Mesothelial cell of epicardium (in vitro differentiated cells): ENCODE measurements around the gene TPI1. TPM values are rescaled to one million over a fixed set of nuclear protein-coding genes. Genes with fewer than 3 reads are reported as not detected.

Experiments used
- DNase-seq, 2 experiments: peaks; one replicate each; pipeline ENCODE4 v3.0.0; 2021; ENCODE audit warnings: low spot score in 2 of 2; ENCODE audit not compliant: unreplicated experiment in 2 of 2
- H3K27ac Mint-ChIP-seq: 2 replicates; pipeline ENCODE4 v1.8.0; 2021; ENCODE audit warnings: mixed read lengths
- H3K27me3 Mint-ChIP-seq: 2 replicates; pipeline ENCODE4 v1.8.0; 2021; ENCODE audit warnings: low read depth, mixed read lengths
- H3K36me3 Mint-ChIP-seq: 2 replicates; pipeline ENCODE4 v1.8.0; 2021; ENCODE audit warnings: mixed read lengths
- H3K4me1 Mint-ChIP-seq: 2 replicates; pipeline ENCODE4 v1.8.0; 2021; ENCODE audit warnings: mixed read lengths
- H3K4me3 Mint-ChIP-seq: 2 replicates; pipeline ENCODE4 v1.8.0; 2021; ENCODE audit warnings: mild to moderate bottlenecking, moderate library complexity, mixed read lengths
- H3K9me3 Mint-ChIP-seq: 2 replicates; pipeline ENCODE4 v1.8.0; 2021; ENCODE audit warnings: mixed read lengths
- total RNA-seq: library from RNA; stranded (reverse); gene quantifications from 3 replicates; pipeline ENCODE4 v1.2.1, GENCODE V29; 2021
- TF ChIP-seq, protein P1 (sequence below): fragments of 200-600 bp; sonication (generic); IDR thresholded peaks from one replicate; pipeline ENCODE4 v1.5.0; 2021; ENCODE audit warnings: antibody characterized with exemption; ENCODE audit not compliant: unreplicated experiment

Gene TPI1
- total RNA-seq, 1 donor from 2014 or later = 473 TPM

DNA sequence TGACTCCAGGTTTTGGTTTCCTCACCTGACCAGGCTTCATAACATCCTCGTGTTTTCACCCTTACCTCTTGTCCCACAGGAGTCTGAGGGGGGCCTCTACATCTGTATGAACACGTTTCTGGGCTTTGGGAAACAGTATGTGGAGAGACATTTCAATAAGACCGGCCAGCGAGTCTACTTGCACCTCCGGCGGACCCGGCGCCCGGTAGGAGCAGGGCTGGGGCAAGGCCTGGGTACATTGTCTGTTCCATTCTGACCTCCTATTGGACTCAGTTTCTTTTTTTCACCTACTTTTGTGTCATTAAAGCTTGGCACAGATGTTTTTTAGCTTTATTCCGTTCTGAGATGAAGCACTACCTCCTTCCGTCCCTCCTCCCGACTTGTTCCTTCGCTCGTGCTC is 12.0 kb upstream of the TPI1 start:
- no peaks in the 10 kb centered on the region for H3K27me3 Mint-ChIP-seq
- H3K9me3 Mint-ChIP-seq = no peaks in the 10 kb centered on the region
- no peak overlapping the region for H3K4me3 Mint-ChIP-seq
- no peak overlapping the region for H3K27ac Mint-ChIP-seq
- H3K36me3 Mint-ChIP-seq = peaks cover 18% of the 10 kb centered on the region
- TF ChIP-seq, protein P1, sequence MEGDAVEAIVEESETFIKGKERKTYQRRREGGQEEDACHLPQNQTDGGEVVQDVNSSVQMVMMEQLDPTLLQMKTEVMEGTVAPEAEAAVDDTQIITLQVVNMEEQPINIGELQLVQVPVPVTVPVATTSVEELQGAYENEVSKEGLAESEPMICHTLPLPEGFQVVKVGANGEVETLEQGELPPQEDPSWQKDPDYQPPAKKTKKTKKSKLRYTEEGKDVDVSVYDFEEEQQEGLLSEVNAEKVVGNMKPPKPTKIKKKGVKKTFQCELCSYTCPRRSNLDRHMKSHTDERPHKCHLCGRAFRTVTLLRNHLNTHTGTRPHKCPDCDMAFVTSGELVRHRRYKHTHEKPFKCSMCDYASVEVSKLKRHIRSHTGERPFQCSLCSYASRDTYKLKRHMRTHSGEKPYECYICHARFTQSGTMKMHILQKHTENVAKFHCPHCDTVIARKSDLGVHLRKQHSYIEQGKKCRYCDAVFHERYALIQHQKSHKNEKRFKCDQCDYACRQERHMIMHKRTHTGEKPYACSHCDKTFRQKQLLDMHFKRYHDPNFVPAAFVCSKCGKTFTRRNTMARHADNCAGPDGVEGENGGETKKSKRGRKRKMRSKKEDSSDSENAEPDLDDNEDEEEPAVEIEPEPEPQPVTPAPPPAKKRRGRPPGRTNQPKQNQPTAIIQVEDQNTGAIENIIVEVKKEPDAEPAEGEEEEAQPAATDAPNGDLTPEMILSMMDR = no peak
- DNase-seq = no peak
- peaks cover 23% of the 10 kb centered on the region for H3K4me1 Mint-ChIP-seq

DNA sequence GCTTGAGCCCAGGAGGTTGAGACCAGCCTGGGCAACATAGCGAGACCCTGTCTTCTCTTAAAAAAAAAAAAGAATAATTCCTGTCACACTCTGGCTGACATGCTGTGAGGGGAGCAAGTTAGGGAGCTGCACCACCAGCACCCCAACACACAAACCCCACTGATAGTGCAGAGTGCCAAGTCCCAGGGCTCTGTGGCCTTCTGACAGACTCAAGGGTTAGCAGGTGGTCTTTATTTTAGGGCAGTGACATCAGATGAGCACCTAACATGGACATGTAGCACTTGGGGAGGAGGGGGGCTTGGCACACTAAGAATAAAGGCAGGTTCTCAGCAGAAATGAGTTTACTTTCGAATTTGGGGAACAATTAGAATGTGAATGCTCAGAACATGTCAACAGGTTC is 8.5 kb upstream of the TPI1 start:
- H3K27ac Mint-ChIP-seq = no peak overlapping the region
- DNase-seq = no peak
- TF ChIP-seq, protein P1 = no peak
- H3K4me1 Mint-ChIP-seq = peaks cover 6% of the 10 kb centered on the region
- H3K36me3 Mint-ChIP-seq = peaks cover 40% of the 10 kb centered on the region
- H3K9me3 Mint-ChIP-seq = no peaks in the 10 kb centered on the region
- H3K27me3 Mint-ChIP-seq = no peaks in the 10 kb centered on the region
- H3K4me3 Mint-ChIP-seq = no peak overlapping the region

DNA sequence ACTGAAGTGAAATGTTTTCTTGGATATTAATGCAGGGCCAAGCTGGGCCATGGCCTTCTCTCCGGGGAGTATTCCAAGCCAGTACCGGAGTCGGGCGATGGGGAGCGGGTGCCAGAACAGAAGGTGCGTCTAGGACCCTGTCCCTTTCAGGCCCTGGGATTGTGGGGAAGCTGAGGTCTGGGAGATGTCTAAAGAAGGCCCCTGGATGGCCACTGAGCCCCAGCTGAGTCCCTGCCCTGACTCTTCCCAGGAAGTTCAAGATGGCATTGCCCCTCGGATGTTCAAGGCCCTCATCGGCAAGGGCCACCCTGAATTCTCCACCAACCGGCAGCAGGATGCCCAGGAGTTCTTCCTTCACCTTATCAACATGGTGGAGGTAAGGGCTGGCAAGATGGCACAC is 7.2 kb upstream of the TPI1 start:
- Mint-ChIP-seq H3K27me3 (no peaks in the 10 kb centered on the region), H3K9me3 (no peaks in the 10 kb centered on the region), H3K4me3 (no peak overlapping the region), H3K27ac (no peak overlapping the region), H3K4me1 (no peaks in the 10 kb centered on the region), H3K36me3 (peaks cover 44% of the 10 kb centered on the region)
- no peak for DNase-seq
- TF ChIP-seq, protein P1 = no peak

DNA sequence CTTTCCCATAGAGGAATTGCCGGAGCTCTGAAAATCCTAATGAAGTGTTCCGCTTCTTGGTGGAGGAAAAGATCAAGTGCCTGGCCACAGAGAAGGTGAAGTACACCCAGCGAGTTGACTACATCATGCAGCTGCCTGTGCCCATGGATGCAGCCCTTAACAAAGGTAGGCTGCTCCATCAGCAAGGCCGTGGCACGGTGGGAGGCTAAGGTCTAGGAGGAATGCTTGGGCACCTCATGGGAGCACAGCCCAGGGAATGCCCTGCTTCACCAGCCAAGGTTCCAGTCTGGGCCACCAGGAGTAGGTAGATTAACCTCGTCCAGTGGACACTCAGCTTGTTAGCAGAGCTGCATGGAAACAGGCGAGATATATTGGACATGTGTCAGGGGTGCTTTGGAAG is 6.4 kb upstream of the TPI1 start:
- H3K4me3 Mint-ChIP-seq = no peak overlapping the region
- peaks cover 48% of the 10 kb centered on the region for H3K36me3 Mint-ChIP-seq
- H3K27me3 Mint-ChIP-seq = no peaks in the 10 kb centered on the region
- TF ChIP-seq, protein P1 = no peak
- DNase-seq = no peak
- no peaks in the 10 kb centered on the region for H3K4me1 Mint-ChIP-seq
- H3K9me3 Mint-ChIP-seq = no peaks in the 10 kb centered on the region
- no peak overlapping the region for H3K27ac Mint-ChIP-seq

DNA sequence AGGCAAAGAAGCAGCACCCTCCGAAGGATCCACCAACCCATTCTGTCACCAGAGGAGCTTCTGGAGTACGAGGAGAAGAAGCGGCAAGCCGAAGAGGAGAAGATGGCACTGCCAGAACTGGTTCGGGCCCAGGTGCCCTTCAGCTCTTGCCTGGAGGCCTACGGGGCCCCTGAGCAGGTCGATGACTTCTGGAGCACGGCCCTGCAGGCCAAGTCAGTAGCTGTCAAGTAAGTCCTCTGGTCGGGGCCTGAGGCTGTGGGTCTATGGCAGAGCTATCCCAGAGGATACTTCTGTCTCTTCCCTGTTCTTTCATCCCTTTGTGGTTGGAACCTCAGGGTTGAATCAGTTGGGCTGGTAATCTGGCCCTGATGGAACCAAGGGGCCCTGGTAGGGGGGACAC is 5.9 kb upstream of the TPI1 start:
- no peak for DNase-seq
- peaks cover under 1% of the 10 kb centered on the region for H3K4me1 Mint-ChIP-seq
- no peaks in the 10 kb centered on the region for H3K9me3 Mint-ChIP-seq
- H3K36me3 Mint-ChIP-seq = peaks cover 48% of the 10 kb centered on the region
- TF ChIP-seq, protein P1 = no peak
- no peak overlapping the region for H3K27ac Mint-ChIP-seq
- no peaks in the 10 kb centered on the region for H3K27me3 Mint-ChIP-seq
- no peak overlapping the region for H3K4me3 Mint-ChIP-seq

DNA sequence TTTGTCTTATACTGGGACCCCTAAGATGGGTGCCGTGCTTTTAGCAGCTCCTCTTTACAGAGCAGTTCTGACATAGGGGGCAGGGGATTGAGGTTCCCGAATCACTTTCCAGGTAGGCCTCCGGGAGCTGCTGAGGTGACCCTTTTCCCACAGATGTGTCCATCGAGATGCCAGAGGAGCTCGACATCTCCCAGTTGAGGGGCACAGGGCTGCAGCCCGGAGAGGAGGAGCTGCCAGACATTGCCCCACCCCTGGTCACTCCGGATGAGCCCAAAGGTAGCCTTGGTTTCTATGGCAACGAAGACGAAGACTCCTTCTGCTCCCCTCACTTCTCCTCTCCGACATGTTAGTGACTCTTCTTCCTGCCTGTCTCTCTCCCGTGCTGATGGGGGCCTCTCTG is 4.3 kb upstream of the TPI1 start:
- peaks cover 38% of the 10 kb centered on the region for H3K36me3 Mint-ChIP-seq
- peaks cover 4% of the 10 kb centered on the region for H3K4me1 Mint-ChIP-seq
- no peaks in the 10 kb centered on the region for H3K27me3 Mint-ChIP-seq
- no peaks in the 10 kb centered on the region for H3K9me3 Mint-ChIP-seq
- no peak for DNase-seq
- TF ChIP-seq, protein P1 = no peak
- no peak overlapping the region for H3K27ac Mint-ChIP-seq
- no peak overlapping the region for H3K4me3 Mint-ChIP-seq
